ENCODE results near the gene CHRM2. TPM values are rescaled to one million over a fixed set of nuclear protein-coding genes. Genes with fewer than 3 reads are reported as not detected.

Gene CHRM2
- polyA plus RNA-seq, 1 donor (not counting 4 experiments of a cell fraction or from before 2014, with no cell fraction given) = not detected

GRCh38 chr7:136931169-136931867, 62.9 kb downstream of the CHRM2 start:
- Histone ChIP-seq H3K4me2 (ENCODE audit: control insufficient read depth, extremely low read depth, insufficient read depth, low read depth, low read length) (no peak overlapping the region), H3K9ac (ENCODE audit: control insufficient read depth, extremely low read depth, insufficient read depth, low read length) (no peak overlapping the region), H4K20me1 (ENCODE audit: control insufficient read depth, extremely low read depth, insufficient read depth, low read length) (no peaks in the 10 kb centered on the region), H3K4me3 (ENCODE audit: control insufficient read depth in 2 of 3, extremely low read depth in 1 of 3, insufficient read depth in 2 of 3, low read depth in 1 of 3, low read length in 3 of 3) (no peak overlapping the region), H3K27me3 (ENCODE audit: control insufficient read depth, extremely low read depth, insufficient read depth, low read length) (no peaks in the 10 kb centered on the region), H3K36me3 (ENCODE audit: control insufficient read depth in 2 of 2, extremely low read depth in 1 of 2, insufficient read depth in 2 of 2, low read length in 2 of 2) (no peaks in the 10 kb centered on the region), H3K79me2 (ENCODE audit: control insufficient read depth, insufficient read depth, low read length) (no peaks in the 10 kb centered on the region), H2AFZ (ENCODE audit: control insufficient read depth, low read length) (no peak overlapping the region), H3K4me1 (ENCODE audit: control insufficient read depth, extremely low read depth, insufficient read depth, low read length) (no peaks in the 10 kb centered on the region), H3K9me3 (ENCODE audit: control insufficient read depth, low read depth, low read length) (no peaks in the 10 kb centered on the region), H3K27ac (ENCODE audit: control insufficient read depth, insufficient read depth, low read length) (no peak overlapping the region), H3K9me1 (ENCODE audit: control insufficient read depth, extremely low read depth, insufficient read depth, low read length) (no peaks in the 10 kb centered on the region)
- dilution Hi-C loops (cut with MboI; ENCODE audit: extremely low pct_ligation_motif_present, low sequenced_read_pairs) = no loop called here
- TF ChIP-seq EZH2 (IDR thresholded peaks at IDR 0.05; ENCODE audit: low read length) (no peak), CTCF (optimal IDR thresholded peaks at IDR 0.05 in 1 of 3, IDR thresholded peaks at IDR 0.05 in 1 of 3, conservative IDR thresholded peaks at IDR 0.05 in 1 of 3; ENCODE audit: extremely low read depth in 1 of 3, insufficient read depth in 2 of 3, low read length in 3 of 3) (no peak)
- DNase-seq (ENCODE audit: low read depth, low spot score) (no peak), FAIRE-seq (no peak)

GRCh38 chr7:136937436-136937835, 69.0 kb downstream of the CHRM2 start:
- Histone ChIP-seq H3K4me2 (ENCODE audit: control insufficient read depth, extremely low read depth, insufficient read depth, low read depth, low read length) (no peak overlapping the region), H3K9ac (ENCODE audit: control insufficient read depth, extremely low read depth, insufficient read depth, low read length) (no peak overlapping the region), H3K36me3 (ENCODE audit: control insufficient read depth in 2 of 2, extremely low read depth in 1 of 2, insufficient read depth in 2 of 2, low read length in 2 of 2) (no peaks in the 10 kb centered on the region), H2AFZ (ENCODE audit: control insufficient read depth, low read length) (no peak overlapping the region), H4K20me1 (ENCODE audit: control insufficient read depth, extremely low read depth, insufficient read depth, low read length) (no peaks in the 10 kb centered on the region), H3K79me2 (ENCODE audit: control insufficient read depth, insufficient read depth, low read length) (no peaks in the 10 kb centered on the region), H3K9me3 (ENCODE audit: control insufficient read depth, low read depth, low read length) (no peaks in the 10 kb centered on the region), H3K4me1 (ENCODE audit: control insufficient read depth, extremely low read depth, insufficient read depth, low read length) (no peaks in the 10 kb centered on the region), H3K9me1 (ENCODE audit: control insufficient read depth, extremely low read depth, insufficient read depth, low read length) (no peaks in the 10 kb centered on the region), H3K27me3 (ENCODE audit: control insufficient read depth, extremely low read depth, insufficient read depth, low read length) (no peaks in the 10 kb centered on the region), H3K27ac (ENCODE audit: control insufficient read depth, insufficient read depth, low read length) (no peak overlapping the region), H3K4me3 (ENCODE audit: control insufficient read depth in 2 of 3, extremely low read depth in 1 of 3, insufficient read depth in 2 of 3, low read depth in 1 of 3, low read length in 3 of 3) (no peak overlapping the region)
- dilution Hi-C loops (cut with MboI; ENCODE audit: extremely low pct_ligation_motif_present, low sequenced_read_pairs) = no loop called here
- no peak for TF ChIP-seq EZH2 (IDR thresholded peaks at IDR 0.05; ENCODE audit: low read length)
- TF ChIP-seq CTCF (optimal IDR thresholded peaks at IDR 0.05 in 1 of 3, IDR thresholded peaks at IDR 0.05 in 1 of 3, conservative IDR thresholded peaks at IDR 0.05 in 1 of 3; ENCODE audit: extremely low read depth in 1 of 3, insufficient read depth in 2 of 3, low read length in 3 of 3) = no peak
- DNase-seq (ENCODE audit: low read depth, low spot score) = no peak
- FAIRE-seq = no peak
